ENCODE data around the gene KRTAP4-12.

Gene KRTAP4-12

GRCh38 chr17:41082626-41083025, 41.4 kb downstream of the KRTAP4-12 start:
- TF ChIP-seq, protein P1, sequence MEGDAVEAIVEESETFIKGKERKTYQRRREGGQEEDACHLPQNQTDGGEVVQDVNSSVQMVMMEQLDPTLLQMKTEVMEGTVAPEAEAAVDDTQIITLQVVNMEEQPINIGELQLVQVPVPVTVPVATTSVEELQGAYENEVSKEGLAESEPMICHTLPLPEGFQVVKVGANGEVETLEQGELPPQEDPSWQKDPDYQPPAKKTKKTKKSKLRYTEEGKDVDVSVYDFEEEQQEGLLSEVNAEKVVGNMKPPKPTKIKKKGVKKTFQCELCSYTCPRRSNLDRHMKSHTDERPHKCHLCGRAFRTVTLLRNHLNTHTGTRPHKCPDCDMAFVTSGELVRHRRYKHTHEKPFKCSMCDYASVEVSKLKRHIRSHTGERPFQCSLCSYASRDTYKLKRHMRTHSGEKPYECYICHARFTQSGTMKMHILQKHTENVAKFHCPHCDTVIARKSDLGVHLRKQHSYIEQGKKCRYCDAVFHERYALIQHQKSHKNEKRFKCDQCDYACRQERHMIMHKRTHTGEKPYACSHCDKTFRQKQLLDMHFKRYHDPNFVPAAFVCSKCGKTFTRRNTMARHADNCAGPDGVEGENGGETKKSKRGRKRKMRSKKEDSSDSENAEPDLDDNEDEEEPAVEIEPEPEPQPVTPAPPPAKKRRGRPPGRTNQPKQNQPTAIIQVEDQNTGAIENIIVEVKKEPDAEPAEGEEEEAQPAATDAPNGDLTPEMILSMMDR (IDR thresholded peaks at IDR 0.05; ENCODE audit: low read depth, low read length), result no peak
- no peak for DNase-seq (ENCODE audit: extremely low read depth, low read depth)

DNA sequence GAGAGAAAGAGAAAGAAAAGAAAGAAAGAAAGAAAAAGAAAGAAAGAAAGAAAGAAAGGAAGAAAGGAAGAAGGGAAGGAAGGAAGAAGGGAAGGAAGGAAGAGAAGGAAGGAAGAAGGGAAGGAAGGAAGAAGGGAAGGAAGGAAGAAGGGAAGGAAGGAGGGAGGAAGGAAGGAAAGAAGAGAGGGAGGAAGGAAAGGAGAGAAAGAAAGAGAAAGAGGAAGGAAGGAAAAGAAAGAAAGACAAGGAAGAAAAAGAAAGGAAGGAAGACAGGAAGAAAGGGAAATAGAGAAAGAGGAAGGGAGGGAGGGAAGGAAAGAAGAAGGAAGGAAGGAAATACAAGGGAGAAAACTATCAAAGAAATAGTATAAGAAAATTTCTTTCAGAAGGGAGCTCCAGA, 47.2 kb downstream of the KRTAP4-12 start:
- TF ChIP-seq, protein P1 (IDR thresholded peaks at IDR 0.05; ENCODE audit: low read depth, low read length), result no peak
- no peak for DNase-seq (ENCODE audit: extremely low read depth, low read depth)

- no peak for DNase-seq (ENCODE audit: extremely low read depth, low read depth)
- TF ChIP-seq, protein P1 (IDR thresholded peaks at IDR 0.05; ENCODE audit: low read depth, low read length), result no peak
Measured at GRCh38 chr17:41073676-41074075, 50.3 kb downstream of the KRTAP4-12 start.

Data from AG09319 (cell line).